IMR-90 (cell line): ENCODE results near the gene PLCG2. TPM values are rescaled to one million over a fixed set of nuclear protein-coding genes. Genes with fewer than 3 reads are reported as not detected.

ENCODE experiments used
- ATAC-seq: fragments of 200-7000 bp; cut with Tn5 transposase; 2 replicates; pipeline ENCODE4 v1.9.1; 2020; ENCODE audit warnings: low read depth, mild to moderate bottlenecking, moderate library complexity
- BruUV-seq: library from RNA; stranded (reverse); fragments of 400-500 nt; replicated peaks from 2 replicates; lab custom pipeline; 2021; lab: Mats Ljungman, UMichigan
- CTCF ChIA-PET: fragments of 300-600 bp; formaldehyde crosslinking; extraction: SDS; loops from one replicate; lab custom pipeline; 2021; ENCODE audit warnings: antibody characterized with exemption; lab: Yijun Ruan, JAX
- POLR2A ChIA-PET: fragments of 300-600 bp; sonication (Branson Sonifier 250); formaldehyde crosslinking; loops from one replicate; lab custom pipeline; 2022; ENCODE audit warnings: antibody characterized with exemption; ENCODE audit not compliant: unreplicated experiment; lab: Charles Lee
- DNase-seq: peaks from one replicate; pipeline ENCODE4 v3.0.0; 2013
- H2AFZ ChIP-seq: replicated peaks from 2 replicates; pipeline ENCODE3; 2013; ENCODE audit warnings: low read length, mild to moderate bottlenecking; ENCODE audit not compliant: poor library complexity
- H2AK5ac ChIP-seq: 2 replicates; pipeline ENCODE4 v1.6.1; 2013; ENCODE audit warnings: low read depth, low read length, inconsistent platforms
- H2AK9ac ChIP-seq: replicated peaks from 2 replicates; pipeline ENCODE3; 2013; ENCODE audit warnings: mild to moderate bottlenecking, low read depth, low read length, moderate library complexity; ENCODE audit not compliant: poor library complexity
- H2BK120ac ChIP-seq: 2 replicates; pipeline ENCODE4 v1.6.1; 2013; ENCODE audit warnings: low read depth, low read length, inconsistent platforms
- H2BK15ac ChIP-seq: 3 replicates; pipeline ENCODE4 v1.6.1; 2013; ENCODE audit warnings: low read depth, low read length, inconsistent platforms
- H2BK20ac ChIP-seq: 2 replicates; pipeline ENCODE4 v1.6.1; 2013; ENCODE audit warnings: low read depth, mild to moderate bottlenecking, inconsistent platforms, low read length, moderate library complexity
- H2BK5ac ChIP-seq: 2 replicates; pipeline ENCODE4 v1.6.1; 2013; ENCODE audit warnings: mild to moderate bottlenecking, low read depth, low read length, inconsistent platforms; ENCODE audit not compliant: poor library complexity, severe bottlenecking
- H3K14ac ChIP-seq: replicated peaks from 2 replicates; pipeline ENCODE4 v1.6.1; 2013; ENCODE audit warnings: low read depth, low read length, inconsistent platforms
- H3K18ac ChIP-seq: 2 replicates; pipeline ENCODE4 v1.6.1; 2013; ENCODE audit warnings: low read depth, low read length, control low read depth
- H3K23ac ChIP-seq: 2 replicates; pipeline ENCODE4 v1.6.1; 2013; ENCODE audit warnings: low read depth, low read length, inconsistent platforms
- H3K27ac ChIP-seq: 2 replicates; pipeline ENCODE4 v1.5.1; 2013; ENCODE audit warnings: mild to moderate bottlenecking, control low read depth, low read length; ENCODE audit not compliant: insufficient read depth
- H3K27me3 ChIP-seq: 2 replicates; pipeline ENCODE4 v1.6.1; 2013; ENCODE audit warnings: low read length; ENCODE audit not compliant: control insufficient read depth, insufficient read depth
- H3K36me3 ChIP-seq: 2 replicates; pipeline ENCODE4 v1.6.1; 2013; ENCODE audit warnings: low read length, mixed read lengths; ENCODE audit not compliant: control insufficient read depth, insufficient read depth
- H3K4ac ChIP-seq: 2 replicates; pipeline ENCODE4 v1.6.1; 2013; ENCODE audit warnings: low read depth, low read length, inconsistent platforms
- H3K4me1 ChIP-seq: 2 replicates; pipeline ENCODE4 v1.6.1; 2013; ENCODE audit warnings: low read length, mixed read lengths; ENCODE audit not compliant: control insufficient read depth, insufficient read depth
- H3K4me2 ChIP-seq: 2 replicates; pipeline ENCODE4 v1.6.1; 2013; ENCODE audit warnings: low read depth, mild to moderate bottlenecking, control low read depth, low read length, moderate library complexity
- H3K4me3 ChIP-seq: 2 replicates; pipeline ENCODE4 v1.5.1; 2013; ENCODE audit warnings: low read depth, mild to moderate bottlenecking, control low read depth, low read length, moderate library complexity; ENCODE audit not compliant: insufficient read depth
- H3K56ac ChIP-seq: 2 replicates; pipeline ENCODE4 v1.6.1; 2013; ENCODE audit warnings: low read length, inconsistent platforms; ENCODE audit not compliant: insufficient read depth; ENCODE audit errors: extremely low read depth
- H3K79me1 ChIP-seq, 2 experiments: 2 replicates each; pipeline ENCODE4 v1.6.1; 2013; ENCODE audit warnings: low read length in 2 of 2, inconsistent platforms in 1 of 2, low read depth in 1 of 2
- H3K9ac ChIP-seq: 2 replicates; pipeline ENCODE4 v1.6.1; 2013; ENCODE audit warnings: low read depth, low read length, control low read depth
- H3K9me1 ChIP-seq: 2 replicates; pipeline ENCODE4 v1.6.1; 2013; ENCODE audit warnings: low read length, inconsistent platforms; ENCODE audit not compliant: insufficient read depth
- H3K9me3 ChIP-seq: 2 replicates; pipeline ENCODE4 v1.6.1; 2013; ENCODE audit warnings: low read length; ENCODE audit not compliant: control insufficient read depth, insufficient read depth
- H4K20me1 ChIP-seq: 2 replicates; pipeline ENCODE4 v1.6.1; 2013; ENCODE audit warnings: low read length, inconsistent platforms; ENCODE audit not compliant: insufficient read depth
- H4K5ac ChIP-seq: 2 replicates; pipeline ENCODE4 v1.6.1; 2013; ENCODE audit warnings: mild to moderate bottlenecking, low read depth, low read length, control low read depth
- H4K8ac ChIP-seq, 2 experiments: 2 replicates each; pipeline ENCODE4 v1.6.1; 2013; ENCODE audit warnings: low read depth in 2 of 2, low read length in 2 of 2, control low read depth in 1 of 2, inconsistent platforms in 1 of 2
- H4K91ac ChIP-seq: 2 replicates; pipeline ENCODE4 v1.6.1; 2013; ENCODE audit warnings: low read depth, low read length, inconsistent platforms; ENCODE audit not compliant: insufficient read depth
- CHD1 ChIP-seq: IDR thresholded peaks from 2 replicates; pipeline ENCODE4 v1.6.1; 2012; ENCODE audit warnings: low read depth, low read length, improper control_type of control experiment
- MAFK ChIP-seq: IDR thresholded peaks from 2 replicates; pipeline ENCODE4 v1.6.1; 2012; ENCODE audit warnings: low read depth, low read length, improper control_type of control experiment
- MAZ ChIP-seq: IDR thresholded peaks from 2 replicates; pipeline ENCODE4 v1.6.1; 2012; ENCODE audit warnings: low read depth, mild to moderate bottlenecking, low read length, improper control_type of control experiment, moderate library complexity, borderline replicate concordance
- POLR2A ChIP-seq: IDR thresholded peaks from 2 replicates; pipeline ENCODE4 v1.6.1; 2012; ENCODE audit warnings: mild to moderate bottlenecking, low read depth, low read length
- RFX5 ChIP-seq: IDR thresholded peaks from 2 replicates; pipeline ENCODE4 v1.8.0; 2012; ENCODE audit warnings: low read depth, mild to moderate bottlenecking, low read length, moderate library complexity
- WGBS, 2 experiments: methylation state at CpG; one replicate each; pipeline versions ENCODE4 v1.1.5 to v1.1.7; 2013; ENCODE audit warnings: missing lambda C conversion rate in 2 of 2; ENCODE audit not compliant: insufficient read length in 1 of 2; ENCODE audit errors: extremely low coverage in 2 of 2; 5-methylcytosine and 5-hydroxymethylcytosine counted together
- dilution Hi-C: fragments of 300-500 bp; cut with HindIII; formaldehyde crosslinking; loops from one replicate; pipeline ENCODE4 v1.14.3; 2018; ENCODE audit warnings: low sequenced_read_pairs; ENCODE audit not compliant: unreplicated experiment
- in situ Hi-C: fragments of 300-500 bp; cut with MboI; formaldehyde crosslinking; loops from 3 replicates; pipeline ENCODE4 v1.14.3; 2019; ENCODE audit warnings: low sequenced_read_pairs, inconsistent platforms, mixed read lengths
- intact Hi-C: fragments of 100-400 bp; cut with micrococcal nuclease; formaldehyde crosslinking; loops from 2 replicates; pipeline ENCODE4 v1.10.0; 2022
- polyA plus RNA-seq, 3 experiments: library from polyadenylated mRNA; depleted of rRNA; stranded (reverse); fragments of >200 nt; gene quantifications; 2 replicates each; pipeline ENCODE4 v1.2.3, GENCODE V29; 2012; ENCODE audit warnings: low replicate concordance in 1 of 3
- total RNA-seq: library from RNA; depleted of rRNA; stranded (reverse); fragments of >200 nt; gene quantifications from 2 replicates; pipeline ENCODE4 v1.2.3, GENCODE V29; 2012
- TF ChIP-seq, protein P1 (sequence below): fragments of 150-350 bp; IDR thresholded peaks from 2 replicates; pipeline ENCODE4 v1.6.1; 2016; ENCODE audit warnings: low read depth, mild to moderate bottlenecking, low read length, moderate library complexity, borderline replicate concordance

Gene PLCG2
- total and polyA plus RNA-seq, 2 of the 4 experiments (the other 2 are of a cell fraction): 0.14 to 0.18 TPM

- ChIA-PET CTCF (no interaction called here), POLR2A (no interaction called here)
- Histone ChIP-seq H2BK15ac (no peak overlapping the region), H2BK120ac (no peak overlapping the region), H3K56ac (no peak overlapping the region), H4K8ac (no peak overlapping the region), H4K5ac (no peak overlapping the region), H3K9ac (no peak overlapping the region), H3K4me1 (no peaks in the 10 kb centered on the region), H3K9me3 (peaks cover 7% of the 10 kb centered on the region), H3K18ac (no peak overlapping the region), H3K27me3 (no peaks in the 10 kb centered on the region; the same call in none of the 2 replicates), H3K79me1 (no peaks in the 10 kb centered on the region), H3K27ac (no peak overlapping the region), H3K23ac (no peak overlapping the region), H3K4ac (no peak overlapping the region), H2BK20ac (no peak overlapping the region), H3K36me3 (peaks cover 1% of the 10 kb centered on the region; the same call in 1 of the 2 replicates), H2AK5ac (no peak overlapping the region), H2AK9ac (no peak overlapping the region), H2AFZ (no peak overlapping the region), H4K20me1 (no peaks in the 10 kb centered on the region), H3K4me2 (no peak overlapping the region), H4K91ac (no peak overlapping the region), H3K9me1 (no peaks in the 10 kb centered on the region), H3K4me3 (no peak overlapping the region), H2BK5ac (no peak overlapping the region), H3K14ac (no peak overlapping the region)
- ATAC-seq: no peak
- no TSS peak for BruUV-seq
- TF ChIP-seq MAZ: no peak
- no peak for TF ChIP-seq POLR2A
- no peak for TF ChIP-seq CHD1
- TF ChIP-seq, protein P1, sequence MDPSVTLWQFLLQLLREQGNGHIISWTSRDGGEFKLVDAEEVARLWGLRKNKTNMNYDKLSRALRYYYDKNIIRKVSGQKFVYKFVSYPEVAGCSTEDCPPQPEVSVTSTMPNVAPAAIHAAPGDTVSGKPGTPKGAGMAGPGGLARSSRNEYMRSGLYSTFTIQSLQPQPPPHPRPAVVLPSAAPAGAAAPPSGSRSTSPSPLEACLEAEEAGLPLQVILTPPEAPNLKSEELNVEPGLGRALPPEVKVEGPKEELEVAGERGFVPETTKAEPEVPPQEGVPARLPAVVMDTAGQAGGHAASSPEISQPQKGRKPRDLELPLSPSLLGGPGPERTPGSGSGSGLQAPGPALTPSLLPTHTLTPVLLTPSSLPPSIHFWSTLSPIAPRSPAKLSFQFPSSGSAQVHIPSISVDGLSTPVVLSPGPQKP: no peak
- no peak for TF ChIP-seq MAFK
- TF ChIP-seq RFX5: no peak
- WGBS, 2 experiments: no CpG with 5 or more reads among the region's 6 CpGs
- no peak for DNase-seq
- intact Hi-C loops: no loop called here
- dilution Hi-C loops: no loop called here
- in situ Hi-C loops: no loop called here
Observed at GRCh38 chr16:82005027-82005830, 226.1 kb downstream of the PLCG2 start.
